ENCODE data around the gene CYP8B1. TPM values are rescaled to one million over a fixed set of nuclear protein-coding genes. Genes with fewer than 3 reads are reported as not detected.

CYP8B1 gene
- total RNA-seq, 6 donors from 2014 or later, result 0.13 to 0.14 TPM; not detected in 4

- Histone ChIP-seq H3K4me3 (no peak overlapping the region), H3K9me3 (no peaks in the 10 kb centered on the region), H3K36me3 (no peaks in the 10 kb centered on the region), H3K27ac (no peak overlapping the region), H3K27me3 (no peaks in the 10 kb centered on the region), H3K4me1 (peaks cover 0 to 5% (median 2%) of the 10 kb centered on the region in 4 donors)
- WGBS, 2 donors, result 82 to 83% methylated on average over 4 of the region's 4 CpGs
- ATAC-seq (ENCODE audit: low FRiP score in 2 of 2) (no peak), DNase-seq (no peak)
- TF ChIP-seq CTCF (IDR thresholded peaks at IDR 0.05) (no peak), POLR2AphosphoS5 (IDR thresholded peaks at IDR 0.05) (no peak), EP300 (IDR thresholded peaks at IDR 0.05) (no peak), POLR2A (IDR thresholded peaks at IDR 0.05) (no peak)
Observed at GRCh38 chr3:42827654-42828053, 48.0 kb downstream of the CYP8B1 start.

DNA sequence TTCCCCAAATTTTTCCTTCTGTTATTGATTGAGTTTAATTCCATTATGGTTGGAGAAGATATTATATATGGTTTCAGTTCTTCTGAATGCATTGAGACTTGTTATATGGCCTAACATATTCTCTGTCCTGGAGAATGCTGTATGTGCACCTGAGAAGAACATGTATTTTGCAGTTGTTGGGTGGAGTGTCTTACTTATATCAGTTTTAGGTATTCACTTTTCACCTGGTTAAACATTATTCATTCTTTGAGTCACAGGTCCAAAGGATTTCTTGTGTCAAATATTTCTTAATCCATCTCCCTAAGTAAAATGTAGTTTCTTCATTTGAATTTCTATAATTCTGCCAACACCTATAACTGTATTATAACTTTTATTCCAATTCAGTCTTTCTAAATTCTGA, 48.7 kb downstream of the CYP8B1 start:
- H3K27ac ChIP-seq, result no peak overlapping the region
- no peaks in the 10 kb centered on the region for H3K36me3 ChIP-seq
- no peak overlapping the region for H3K4me3 ChIP-seq
- H3K9me3 ChIP-seq, result no peaks in the 10 kb centered on the region
- H3K4me1 ChIP-seq, result peaks cover 0 to 5% (median 2%) of the 10 kb centered on the region in 4 donors
- TF ChIP-seq EP300 (IDR thresholded peaks at IDR 0.05), result no peak
- TF ChIP-seq CTCF (IDR thresholded peaks at IDR 0.05), result no peak
- no peak for TF ChIP-seq POLR2A (IDR thresholded peaks at IDR 0.05)
- TF ChIP-seq POLR2AphosphoS5 (IDR thresholded peaks at IDR 0.05), result no peak
- DNase-seq (no peak), ATAC-seq (ENCODE audit: low FRiP score in 2 of 2) (no peak)
- no peaks in the 10 kb centered on the region for H3K27me3 ChIP-seq

DNA sequence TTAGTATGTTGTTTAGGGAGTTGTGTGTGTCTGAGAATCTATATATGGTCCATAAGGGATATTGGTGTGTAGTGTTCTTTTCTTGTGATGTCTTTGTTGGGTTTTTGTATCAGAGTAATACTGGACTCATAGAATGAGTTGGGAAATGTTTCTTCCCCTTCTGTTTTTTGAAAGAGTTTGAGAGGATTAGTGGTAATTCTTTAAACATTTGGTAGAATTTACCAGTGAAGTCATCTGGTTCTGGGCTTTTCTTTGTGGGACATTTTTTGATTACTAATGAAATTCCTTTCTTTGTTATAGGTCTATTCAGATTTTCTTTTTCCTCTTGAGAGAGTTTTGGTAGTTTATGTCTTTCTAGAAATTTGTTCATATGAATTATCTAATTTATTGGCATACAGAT, 49.5 kb downstream of the CYP8B1 start:
- no peak for DNase-seq
- TF ChIP-seq POLR2A (IDR thresholded peaks at IDR 0.05) (no peak), POLR2AphosphoS5 (IDR thresholded peaks at IDR 0.05) (no peak), CTCF (IDR thresholded peaks at IDR 0.05) (no peak), EP300 (IDR thresholded peaks at IDR 0.05) (no peak)
- Histone ChIP-seq H3K27ac (no peak overlapping the region), H3K4me3 (no peak overlapping the region), H3K4me1 (peaks cover 0 to 4% (median under 1%) of the 10 kb centered on the region in 4 donors), H3K36me3 (no peaks in the 10 kb centered on the region), H3K9me3 (no peaks in the 10 kb centered on the region), H3K27me3 (no peaks in the 10 kb centered on the region)
- no peak for ATAC-seq (ENCODE audit: low FRiP score in 2 of 2)

DNA sequence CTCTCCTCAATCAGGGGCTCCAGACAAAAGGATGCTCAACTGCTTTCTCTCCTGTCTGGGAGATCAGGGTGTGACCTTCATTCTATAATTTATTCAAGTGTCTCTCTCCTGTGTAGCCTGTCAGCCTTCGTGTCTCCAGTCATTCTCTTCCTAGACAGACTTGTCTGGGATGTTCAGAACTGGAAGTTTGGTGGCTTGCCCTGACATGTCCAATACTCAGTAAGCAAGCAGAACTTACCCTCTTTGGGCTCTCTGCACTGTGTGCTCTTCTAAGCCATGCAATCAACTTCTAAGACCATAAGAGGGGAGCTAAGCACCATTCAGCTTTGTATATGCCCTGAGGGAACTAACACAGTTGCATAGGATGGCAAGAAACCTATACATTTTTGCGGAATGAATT, 52.3 kb downstream of the CYP8B1 start:
- no peak overlapping the region for H3K27ac ChIP-seq
- ATAC-seq (ENCODE audit: low FRiP score in 2 of 2) (no peak), DNase-seq (no peak)
- no peak for TF ChIP-seq CTCF (IDR thresholded peaks at IDR 0.05)
- no peak for TF ChIP-seq EP300 (IDR thresholded peaks at IDR 0.05)
- TF ChIP-seq POLR2A (IDR thresholded peaks at IDR 0.05), result no peak
- TF ChIP-seq POLR2AphosphoS5 (IDR thresholded peaks at IDR 0.05), result no peak
- no peak overlapping the region for H3K4me3 ChIP-seq
- no peaks in the 10 kb centered on the region for H3K9me3 ChIP-seq
- no peaks in the 10 kb centered on the region for H3K36me3 ChIP-seq
- WGBS, 2 donors, result 68 to 74% methylated on average over 2 of the region's 2 CpGs
- no peaks in the 10 kb centered on the region for H3K27me3 ChIP-seq
- peaks cover 0 to 5% (median 0%) of the 10 kb centered on the region in 4 donors for H3K4me1 ChIP-seq

DNA sequence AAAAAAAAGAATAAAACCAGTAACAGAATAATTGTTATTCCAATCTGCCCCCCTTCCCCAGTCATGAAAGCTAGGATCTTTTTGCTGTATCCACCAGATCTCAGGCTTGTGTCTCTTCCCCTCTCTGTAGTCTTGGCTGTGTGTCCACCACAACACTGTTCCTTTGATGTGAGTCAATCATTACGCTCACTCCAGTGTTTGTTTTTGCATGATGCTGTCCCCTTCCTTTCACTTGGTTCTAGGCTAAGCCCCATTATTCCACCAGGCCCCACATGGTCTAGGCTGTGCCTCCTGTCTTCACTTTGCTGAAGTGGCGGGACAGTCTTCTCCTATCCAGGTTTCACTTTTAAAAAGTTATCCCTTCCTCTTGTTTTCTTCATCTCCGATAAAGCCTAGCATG, 52.9 kb downstream of the CYP8B1 start:
- 91 to 92% methylated on average over 3 of the region's 3 CpGs for WGBS, 2 donors
- no peak for TF ChIP-seq CTCF (IDR thresholded peaks at IDR 0.05)
- TF ChIP-seq EP300 (IDR thresholded peaks at IDR 0.05), result no peak
- TF ChIP-seq POLR2AphosphoS5 (IDR thresholded peaks at IDR 0.05), result no peak
- no peak for TF ChIP-seq POLR2A (IDR thresholded peaks at IDR 0.05)

More for the DNA sequence above, 52.9 kb downstream of the CYP8B1 start:
- Histone ChIP-seq H3K4me3 (no peak overlapping the region), H3K36me3 (no peaks in the 10 kb centered on the region), H3K27ac (no peak overlapping the region), H3K27me3 (no peaks in the 10 kb centered on the region), H3K9me3 (no peaks in the 10 kb centered on the region), H3K4me1 (peaks cover 0 to 5% (median 0%) of the 10 kb centered on the region in 4 donors)
- DNase-seq (no peak), ATAC-seq (ENCODE audit: low FRiP score in 2 of 2) (no peak)
